GM12878 (cell line): ENCODE data around the gene TUBA1B. TPM values are rescaled to one million over a fixed set of nuclear protein-coding genes. Genes with fewer than 3 reads are reported as not detected.
A peak's percentile ranks its signal among the peaks of the same experiment; 100 is the strongest.

Source experiments
- ATAC-seq: fragments of 200-7000 bp; cut with Tn5 transposase; 3 replicates; pipeline ENCODE4 v1.9.1; 2020; ENCODE audit warnings: mild to moderate bottlenecking, moderate library complexity
- BruUV-seq: library from RNA; stranded (reverse); fragments of 400-500 nt; replicated peaks from 2 replicates; lab custom pipeline; 2021; lab: Mats Ljungman, UMichigan
- CTCF ChIA-PET: fragments of 300-600 bp; sonication (Branson Sonifier 250); formaldehyde crosslinking; extraction: SDS; loops from one replicate; lab custom pipeline; 2021; ENCODE audit warnings: inconsistent platforms; lab: Yijun Ruan, JAX
- POLR2A ChIA-PET: fragments of 350-600 bp; formaldehyde crosslinking; extraction: SDS; loops from one replicate; lab custom pipeline; 2021; ENCODE audit warnings: inconsistent platforms; lab: Charles Lee
- RAD21 ChIA-PET: fragments of 300-600 bp; sonication (Branson Sonifier 250); formaldehyde crosslinking; loops from one replicate; lab custom pipeline; 2023; ENCODE audit warnings: antibody characterized with exemption; ENCODE audit not compliant: unreplicated experiment; lab: Charles Lee
- SMC1A ChIA-PET: fragments of 300-600 bp; sonication (Branson Sonifier 250); formaldehyde crosslinking; loops from one replicate; lab custom pipeline; 2023; ENCODE audit not compliant: unreplicated experiment, uncharacterized antibody; lab: Charles Lee
- DNase-seq: peaks from one replicate; pipeline ENCODE4 v3.0.0-alpha.2; 2011; ENCODE audit warnings: low read depth, low spot score
- FAIRE-seq: peaks from 3 replicates; lab custom pipeline; 2011; peaks lifted over from hg19 to GRCh38; lab: Jason Lieb, UNC
- H2AFZ ChIP-seq: 2 replicates; pipeline ENCODE4 v1.6.0; 2011; ENCODE audit warnings: low read depth, low read length, control low read depth; ENCODE audit not compliant: control insufficient read depth
- H3K27ac ChIP-seq: 2 replicates; pipeline ENCODE4 v1.5.1; 2011; ENCODE audit warnings: control low read depth; ENCODE audit not compliant: control insufficient read depth, insufficient read depth
- H3K27me3 ChIP-seq, 2 experiments: replicated peaks in 1 of 2; 2 replicates each; pipeline versions ENCODE4 v1.6.0 to v1.6.1; 2011; ENCODE audit warnings: low read length in 1 of 2; ENCODE audit not compliant: control insufficient read depth in 2 of 2, insufficient read depth in 2 of 2
- H3K36me3 ChIP-seq, 2 experiments: 2 replicates each; pipeline ENCODE4 v1.5.1; 2011; ENCODE audit warnings: low read length in 1 of 2; ENCODE audit not compliant: control insufficient read depth in 2 of 2, insufficient read depth in 2 of 2
- H3K4me1 ChIP-seq: 2 replicates; pipeline ENCODE4 v1.6.1; 2011; ENCODE audit warnings: mild to moderate bottlenecking, low read length, moderate library complexity, mixed read lengths; ENCODE audit not compliant: control insufficient read depth, insufficient read depth
- H3K4me2 ChIP-seq: 2 replicates; pipeline ENCODE4 v1.6.0; 2011; ENCODE audit warnings: control low read depth; ENCODE audit not compliant: control insufficient read depth, insufficient read depth
- H3K4me3 ChIP-seq: fragments of 200-600 bp; sonication (generic); 2 replicates; pipeline ENCODE4 v1.5.1; 2016
- H3K79me2 ChIP-seq: 2 replicates; pipeline ENCODE4 v1.6.0; 2011; ENCODE audit warnings: low read length; ENCODE audit not compliant: control insufficient read depth, insufficient read depth
- H3K9ac ChIP-seq: 2 replicates; pipeline ENCODE4 v1.8.0; 2011; ENCODE audit warnings: low read length, control low read depth, mixed read lengths; ENCODE audit not compliant: control insufficient read depth, insufficient read depth
- H3K9me3 ChIP-seq: replicated peaks from 3 replicates; pipeline ENCODE4 v1.5.1; 2011; ENCODE audit warnings: mild to moderate bottlenecking, low read length; ENCODE audit not compliant: control insufficient read depth, insufficient read depth
- H4K20me1 ChIP-seq: 2 replicates; pipeline ENCODE4 v1.6.0; 2011; ENCODE audit not compliant: control insufficient read depth, insufficient read depth
- EED ChIP-seq: sonication (generic); IDR thresholded peaks from 2 replicates; pipeline ENCODE4 v1.6.1; 2016; ENCODE audit warnings: antibody characterized with exemption, low read depth
- FOXM1 ChIP-seq: IDR thresholded peaks from 2 replicates; pipeline ENCODE4 v1.6.1; 2012; ENCODE audit warnings: low read depth, mild to moderate bottlenecking, inconsistent platforms, low read length, moderate library complexity
- KLF5 ChIP-seq: fragments of 450-650 bp; IDR thresholded peaks from 2 replicates; pipeline ENCODE4 v1.6.1; 2014; ENCODE audit warnings: mild to moderate bottlenecking; ENCODE audit not compliant: partially characterized antibody
- NRF1 ChIP-seq: conservative IDR thresholded peaks from 2 replicates; pipeline ENCODE4 v1.6.1; 2011; ENCODE audit warnings: mild to moderate bottlenecking, low read depth, low read length, improper control_type of control experiment
- SMC3 ChIP-seq: IDR thresholded peaks from 2 replicates; pipeline ENCODE4 v1.6.1; 2011; ENCODE audit warnings: low read length, improper control_type of control experiment, borderline replicate concordance
- SREBF2 ChIP-seq: IDR thresholded peaks from 2 replicates; pipeline ENCODE4 v1.6.1; 2012; ENCODE audit warnings: mild to moderate bottlenecking, low read length
- TBL1XR1 ChIP-seq: IDR thresholded peaks from 2 replicates; pipeline ENCODE4 v1.6.1; 2012; ENCODE audit warnings: low read depth, low read length, improper control_type of control experiment
- TCF3 ChIP-seq: IDR thresholded peaks from 2 replicates; pipeline ENCODE4 v1.6.1; 2012; ENCODE audit warnings: low read depth, mild to moderate bottlenecking, low read length, borderline replicate concordance; ENCODE audit not compliant: insufficient read depth
- WGBS: methylation state at CpG from one replicate; pipeline ENCODE4 v1.1.6; 2016; ENCODE audit warnings: low lambda C conversion rate; ENCODE audit not compliant: insufficient replicate concordance, insufficient coverage; ENCODE audit errors: missing lambda C conversion rate; 5-methylcytosine and 5-hydroxymethylcytosine counted together
- in situ Hi-C: fragments of 300-500 bp; cut with MboI; formaldehyde crosslinking; loops from 9 replicates; pipeline ENCODE4 v1.14.3; 2018; ENCODE audit warnings: mixed read lengths
- intact Hi-C: fragments of 100-400 bp; cut with micrococcal nuclease; formaldehyde crosslinking; loops from one replicate; pipeline ENCODE4 v1.14.2; 2022; ENCODE audit not compliant: unreplicated experiment
- polyA plus RNA-seq, 11 experiments: library from polyadenylated mRNA; depleted of rRNA in 4 of 11; unstranded in 6 of 11; stranded (reverse) in 5 of 11; fragments of >200 nt; fragmentation: Nextera tagmentation in 4 of 11; fragmentation: Illumina TruSeq in 1 of 11; extraction: Ambion mirVana in 4 of 11; extraction: Trizol in 1 of 11; gene quantifications; 1 replicate in 1 of 11; 2 replicates in 10 of 11; pipeline versions ENCODE4 v1.2.1 to v1.2.3, GENCODE V29; 2011 to 2016; ENCODE audit warnings: inconsistent platforms in 2 of 11, missing spikeins in 2 of 11, low read depth in 1 of 11
- total RNA-seq, 4 experiments: library from RNA; depleted of rRNA in 3 of 4; stranded (reverse); fragments of >200 nt in 3 of 4; fragmentation: Illumina TruSeq in 1 of 4; extraction: Trizol in 1 of 4; gene quantifications; 2 replicates each; pipeline versions ENCODE4 v1.2.1 to v1.2.3, GENCODE V29; 2013 to 2021
- TF ChIP-seq, protein P1 (sequence below): fragments of 450-650 bp; IDR thresholded peaks from 2 replicates; pipeline ENCODE4 v1.6.1; 2017; ENCODE audit warnings: mild to moderate bottlenecking, moderate library complexity
- TF ChIP-seq, protein P2 (sequence below): fragments of 450-650 bp; IDR thresholded peaks from 2 replicates; pipeline ENCODE4 v1.6.1; 2017; ENCODE audit warnings: mild to moderate bottlenecking
- TF ChIP-seq, protein P3 (sequence below): IDR thresholded peaks from 2 replicates; pipeline ENCODE4 v1.6.1; 2012; ENCODE audit warnings: low read depth, low read length, improper control_type of control experiment
- TF ChIP-seq, protein P4 (sequence below): fragments of 450-650 bp; formaldehyde crosslinking; IDR thresholded peaks from 2 replicates; pipeline ENCODE4 v1.5.0; 2022; ENCODE audit warnings: mild to moderate bottlenecking, missing genetic modification characterization

The TUBA1B gene
- total and polyA plus RNA-seq, 10 of the 15 experiments (the other 5 are each of a cell fraction or from before 2014, with no cell fraction given): 2,328 to 4,712 (median 3,552) TPM

DNA sequence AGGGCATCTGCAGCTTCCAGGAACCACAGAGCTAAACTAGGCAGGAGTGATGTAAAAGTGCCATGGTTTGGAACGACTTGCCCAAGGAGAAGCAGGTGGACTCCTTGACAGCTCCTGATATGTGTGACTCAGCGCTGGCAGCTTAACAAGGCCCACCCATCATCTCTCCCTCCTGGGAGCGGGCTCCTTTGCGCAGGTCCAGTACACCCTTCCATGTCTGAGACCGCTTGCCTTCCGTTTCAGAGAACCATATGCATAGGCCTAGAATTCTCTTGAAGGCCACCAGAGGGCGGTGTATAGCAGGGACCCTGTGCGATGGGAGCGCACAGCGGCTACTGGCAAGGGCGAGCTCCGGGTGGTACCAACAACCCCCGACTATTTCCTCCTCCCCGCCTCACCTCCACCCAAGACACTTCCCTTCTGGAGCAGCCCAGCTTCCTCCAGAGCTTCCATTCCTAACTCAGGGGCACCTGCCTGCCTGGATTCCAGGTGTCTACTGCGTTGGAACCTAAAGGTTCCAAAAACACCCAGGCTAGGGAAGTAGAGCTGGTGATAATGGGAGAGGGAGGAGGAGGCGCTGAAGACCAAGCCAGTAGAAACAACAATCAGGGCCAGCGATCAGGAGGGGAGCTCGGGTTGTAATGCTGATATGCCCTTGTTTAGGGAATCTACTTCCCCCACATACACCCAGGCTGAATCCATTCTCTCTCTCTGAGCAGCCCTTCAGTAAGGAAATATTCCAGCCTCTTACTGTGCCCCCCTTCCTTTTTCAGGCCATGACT, 42.9 kb downstream of the TUBA1B start:
- POLR2A ChIA-PET: interaction anchor here (0.6 to 1.5 kb wide), 12 partner anchors 10 to 296 kb away, joined by 3 to 8 read pairs (median 4); partner anchors contain the start of gene TUBA1B
- no TSS peak for BruUV-seq
- DNase-seq: peak; percentile 44
- H3K9me3 ChIP-seq: no peaks in the 10 kb centered on the region
- peak; percentile 96 for ATAC-seq
- H3K79me2 ChIP-seq: no peaks in the 10 kb centered on the region
- intact Hi-C loops: loop anchor here (1.0 to 2.0 kb wide), 3 partner anchors 24 to 146 kb away; no protein-coding TSS in a partner anchor
- peaks cover 27 to 35% of the 10 kb centered on the region in 2 experiments; a peak in 3 of 4 replicates for H3K27me3 ChIP-seq
- RAD21 ChIA-PET: interaction anchor here (0.7 to 4.4 kb wide), 15 partner anchors 8 to 151 kb away, joined by 3 to 39 read pairs (median 5); partner anchors contain the start of genes RHEBL1 and TUBA1B
- peak overlapping the region; percentile 0; the same call in 1 of the 2 replicates for H3K4me2 ChIP-seq
- peaks cover 3% of the 10 kb centered on the region; the same call in 1 of the 2 replicates for H3K4me1 ChIP-seq
- in situ Hi-C loops: no loop called here
- CTCF ChIA-PET: interaction anchor here (0.5 to 7.0 kb wide), 47 partner anchors 9 to 483 kb away, joined by 3 to 254 read pairs (median 5); partner anchors contain the start of genes LMBR1L, RHEBL1, TROAP and TUBA1A
- no peaks in the 10 kb centered on the region for H4K20me1 ChIP-seq
- peak overlapping the region; percentile 80 for H2AFZ ChIP-seq
- H3K9ac ChIP-seq: no peak overlapping the region
- FAIRE-seq: peak; percentile 99
- SMC1A ChIA-PET: interaction anchor here (0.6 to 6.1 kb wide), 24 partner anchors 8 to 418 kb away, joined by 3 to 82 read pairs (median 4); partner anchors contain the start of genes LMBR1L, RHEBL1 and TUBA1B
- 0 out of 2 replicates have a peak overlapping the region, but pooled peaks have one; percentile 5 for H3K4me3 ChIP-seq
- 3% methylated on average over 18 of the region's 18 CpGs for WGBS
- H3K27ac ChIP-seq: no peak overlapping the region
- no peaks in the 10 kb centered on the region for H3K36me3 ChIP-seq
- TF ChIP-seq, protein P1, sequence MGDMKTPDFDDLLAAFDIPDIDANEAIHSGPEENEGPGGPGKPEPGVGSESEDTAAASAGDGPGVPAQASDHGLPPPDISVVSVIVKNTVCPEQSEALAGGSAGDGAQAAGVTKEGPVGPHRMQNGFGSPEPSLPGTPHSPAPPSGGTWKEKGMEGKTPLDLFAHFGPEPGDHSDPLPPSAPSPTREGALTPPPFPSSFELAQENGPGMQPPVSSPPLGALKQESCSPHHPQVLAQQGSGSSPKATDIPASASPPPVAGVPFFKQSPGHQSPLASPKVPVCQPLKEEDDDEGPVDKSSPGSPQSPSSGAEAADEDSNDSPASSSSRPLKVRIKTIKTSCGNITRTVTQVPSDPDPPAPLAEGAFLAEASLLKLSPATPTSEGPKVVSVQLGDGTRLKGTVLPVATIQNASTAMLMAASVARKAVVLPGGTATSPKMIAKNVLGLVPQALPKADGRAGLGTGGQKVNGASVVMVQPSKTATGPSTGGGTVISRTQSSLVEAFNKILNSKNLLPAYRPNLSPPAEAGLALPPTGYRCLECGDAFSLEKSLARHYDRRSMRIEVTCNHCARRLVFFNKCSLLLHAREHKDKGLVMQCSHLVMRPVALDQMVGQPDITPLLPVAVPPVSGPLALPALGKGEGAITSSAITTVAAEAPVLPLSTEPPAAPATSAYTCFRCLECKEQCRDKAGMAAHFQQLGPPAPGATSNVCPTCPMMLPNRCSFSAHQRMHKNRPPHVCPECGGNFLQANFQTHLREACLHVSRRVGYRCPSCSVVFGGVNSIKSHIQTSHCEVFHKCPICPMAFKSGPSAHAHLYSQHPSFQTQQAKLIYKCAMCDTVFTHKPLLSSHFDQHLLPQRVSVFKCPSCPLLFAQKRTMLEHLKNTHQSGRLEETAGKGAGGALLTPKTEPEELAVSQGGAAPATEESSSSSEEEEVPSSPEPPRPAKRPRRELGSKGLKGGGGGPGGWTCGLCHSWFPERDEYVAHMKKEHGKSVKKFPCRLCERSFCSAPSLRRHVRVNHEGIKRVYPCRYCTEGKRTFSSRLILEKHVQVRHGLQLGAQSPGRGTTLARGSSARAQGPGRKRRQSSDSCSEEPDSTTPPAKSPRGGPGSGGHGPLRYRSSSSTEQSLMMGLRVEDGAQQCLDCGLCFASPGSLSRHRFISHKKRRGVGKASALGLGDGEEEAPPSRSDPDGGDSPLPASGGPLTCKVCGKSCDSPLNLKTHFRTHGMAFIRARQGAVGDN: no peak
- TF ChIP-seq TBL1XR1 (no peak), KLF5 (no peak), NRF1 (no peak; the same call in 1 of the 2 replicates), TCF3 (no peak), SMC3 (peak; percentile 76), FOXM1 (no peak), EED (no peak), SREBF2 (no peak)
- TF ChIP-seq, protein P2, sequence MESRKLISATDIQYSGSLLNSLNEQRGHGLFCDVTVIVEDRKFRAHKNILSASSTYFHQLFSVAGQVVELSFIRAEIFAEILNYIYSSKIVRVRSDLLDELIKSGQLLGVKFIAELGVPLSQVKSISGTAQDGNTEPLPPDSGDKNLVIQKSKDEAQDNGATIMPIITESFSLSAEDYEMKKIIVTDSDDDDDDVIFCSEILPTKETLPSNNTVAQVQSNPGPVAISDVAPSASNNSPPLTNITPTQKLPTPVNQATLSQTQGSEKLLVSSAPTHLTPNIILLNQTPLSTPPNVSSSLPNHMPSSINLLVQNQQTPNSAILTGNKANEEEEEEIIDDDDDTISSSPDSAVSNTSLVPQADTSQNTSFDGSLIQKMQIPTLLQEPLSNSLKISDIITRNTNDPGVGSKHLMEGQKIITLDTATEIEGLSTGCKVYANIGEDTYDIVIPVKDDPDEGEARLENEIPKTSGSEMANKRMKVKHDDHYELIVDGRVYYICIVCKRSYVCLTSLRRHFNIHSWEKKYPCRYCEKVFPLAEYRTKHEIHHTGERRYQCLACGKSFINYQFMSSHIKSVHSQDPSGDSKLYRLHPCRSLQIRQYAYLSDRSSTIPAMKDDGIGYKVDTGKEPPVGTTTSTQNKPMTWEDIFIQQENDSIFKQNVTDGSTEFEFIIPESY: no peak
- TF ChIP-seq, protein P3, sequence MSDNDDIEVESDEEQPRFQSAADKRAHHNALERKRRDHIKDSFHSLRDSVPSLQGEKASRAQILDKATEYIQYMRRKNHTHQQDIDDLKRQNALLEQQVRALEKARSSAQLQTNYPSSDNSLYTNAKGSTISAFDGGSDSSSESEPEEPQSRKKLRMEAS: no peak
- TF ChIP-seq, protein P4, sequence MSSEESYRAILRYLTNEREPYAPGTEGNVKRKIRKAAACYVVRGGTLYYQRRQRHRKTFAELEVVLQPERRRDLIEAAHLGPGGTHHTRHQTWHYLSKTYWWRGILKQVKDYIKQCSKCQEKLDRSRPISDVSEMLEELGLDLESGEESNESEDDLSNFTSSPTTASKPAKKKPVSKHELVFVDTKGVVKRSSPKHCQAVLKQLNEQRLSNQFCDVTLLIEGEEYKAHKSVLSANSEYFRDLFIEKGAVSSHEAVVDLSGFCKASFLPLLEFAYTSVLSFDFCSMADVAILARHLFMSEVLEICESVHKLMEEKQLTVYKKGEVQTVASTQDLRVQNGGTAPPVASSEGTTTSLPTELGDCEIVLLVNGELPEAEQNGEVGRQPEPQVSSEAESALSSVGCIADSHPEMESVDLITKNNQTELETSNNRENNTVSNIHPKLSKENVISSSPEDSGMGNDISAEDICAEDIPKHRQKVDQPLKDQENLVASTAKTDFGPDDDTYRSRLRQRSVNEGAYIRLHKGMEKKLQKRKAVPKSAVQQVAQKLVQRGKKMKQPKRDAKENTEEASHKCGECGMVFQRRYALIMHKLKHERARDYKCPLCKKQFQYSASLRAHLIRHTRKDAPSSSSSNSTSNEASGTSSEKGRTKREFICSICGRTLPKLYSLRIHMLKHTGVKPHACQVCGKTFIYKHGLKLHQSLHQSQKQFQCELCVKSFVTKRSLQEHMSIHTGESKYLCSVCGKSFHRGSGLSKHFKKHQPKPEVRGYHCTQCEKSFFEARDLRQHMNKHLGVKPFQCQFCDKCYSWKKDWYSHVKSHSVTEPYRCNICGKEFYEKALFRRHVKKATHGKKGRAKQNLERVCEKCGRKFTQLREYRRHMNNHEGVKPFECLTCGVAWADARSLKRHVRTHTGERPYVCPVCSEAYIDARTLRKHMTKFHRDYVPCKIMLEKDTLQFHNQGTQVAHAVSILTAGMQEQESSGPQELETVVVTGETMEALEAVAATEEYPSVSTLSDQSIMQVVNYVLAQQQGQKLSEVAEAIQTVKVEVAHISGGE: no peak
